ENCODE data around the gene PARP15.
A peak's percentile ranks its signal among the peaks of the same experiment; 100 is the strongest.
"Not testable (repeated sequence)": the region's sequence is repeated elsewhere in the genome, so short reads cannot be mapped to it uniquely, and the experiment has no call there.

Gene PARP15

DNA sequence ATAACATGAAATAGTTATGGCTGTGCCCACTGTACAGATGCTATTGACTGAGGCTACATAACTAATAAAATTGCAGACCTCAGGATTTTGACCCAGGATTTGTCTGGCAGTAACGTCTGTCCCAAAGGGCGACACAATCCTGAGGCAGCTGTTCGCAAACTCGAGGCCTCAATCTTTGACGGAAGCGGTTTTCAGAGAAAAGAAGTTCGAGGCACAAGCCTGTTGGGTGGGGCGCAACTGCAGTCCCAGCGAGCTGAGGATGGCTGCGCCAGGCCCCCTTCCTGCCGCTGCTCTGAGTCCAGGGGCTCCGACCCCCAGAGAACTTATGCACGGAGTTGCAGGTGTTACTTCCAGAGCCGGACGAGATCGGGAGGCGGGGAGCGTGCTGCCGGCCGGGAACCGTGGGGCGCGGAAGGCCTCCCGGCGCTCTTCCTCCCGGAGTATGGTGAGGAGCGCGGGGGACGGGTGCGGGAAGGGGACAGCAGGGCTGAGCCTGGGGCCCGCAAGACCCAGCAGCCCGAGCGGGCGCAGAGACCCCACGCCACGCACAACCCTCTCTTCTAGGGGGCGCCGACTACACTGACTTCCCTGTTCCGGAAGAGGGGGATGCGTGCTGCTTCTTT, at the start of gene PARP15:
TSS of gene PARP15 (plus strand) at position 242 of the 623 bp plus-strand sequence. CDS start at position 260, 18 bp downstream.
- H3K4me3 ChIP-seq (ENCODE audit: low read depth, low read length): peak within 1 kb of the TSS; percentile 13

DNA sequence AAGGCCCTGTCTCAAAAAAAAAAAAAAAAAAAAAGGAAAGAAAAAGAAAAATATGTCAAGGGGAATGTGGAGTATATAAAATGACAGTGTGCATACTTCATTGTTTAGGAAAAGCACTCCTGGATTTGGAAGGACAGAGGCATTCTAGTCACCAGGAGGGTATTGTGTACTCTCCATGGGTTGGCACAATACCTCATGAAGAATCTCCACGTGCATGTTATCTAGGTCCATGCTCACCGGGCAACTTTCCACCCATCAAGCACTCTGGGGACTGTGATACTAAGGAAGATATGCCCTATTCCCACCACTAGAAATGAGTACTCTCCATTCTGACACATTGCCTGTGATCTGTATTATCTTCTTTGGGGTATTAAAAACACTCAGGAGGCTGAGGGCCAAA, 47.3 kb upstream of the PARP15 start:
- H3K4me3 ChIP-seq (ENCODE audit: low read depth, low read length): no peak overlapping the region

GRCh38 chr3:122533480-122533879, 44.0 kb upstream of the PARP15 start:
- H3K4me3 ChIP-seq (ENCODE audit: low read depth, low read length): no peak overlapping the region

DNA sequence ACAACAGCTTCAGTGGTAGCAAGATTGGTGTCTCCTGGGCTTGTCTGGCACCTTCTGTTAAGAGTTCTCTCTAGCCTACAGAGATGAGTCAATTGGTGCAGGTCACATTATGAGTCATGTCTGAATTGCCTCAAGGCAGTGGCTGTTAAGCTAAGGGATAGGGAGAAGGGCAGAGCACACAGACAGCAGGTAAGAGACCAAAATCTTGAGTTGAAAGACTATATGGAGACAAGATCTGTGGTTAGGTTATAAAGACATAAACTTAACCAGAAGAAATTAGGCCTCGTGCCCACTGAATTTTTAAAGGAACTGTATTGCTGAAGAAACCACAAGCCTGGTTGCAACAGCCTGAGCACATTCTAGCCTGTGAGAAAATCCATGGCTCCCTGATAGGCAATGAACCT, 43.5 kb upstream of the PARP15 start:
- no peak overlapping the region for H3K4me3 ChIP-seq (ENCODE audit: low read depth, low read length)

DNA sequence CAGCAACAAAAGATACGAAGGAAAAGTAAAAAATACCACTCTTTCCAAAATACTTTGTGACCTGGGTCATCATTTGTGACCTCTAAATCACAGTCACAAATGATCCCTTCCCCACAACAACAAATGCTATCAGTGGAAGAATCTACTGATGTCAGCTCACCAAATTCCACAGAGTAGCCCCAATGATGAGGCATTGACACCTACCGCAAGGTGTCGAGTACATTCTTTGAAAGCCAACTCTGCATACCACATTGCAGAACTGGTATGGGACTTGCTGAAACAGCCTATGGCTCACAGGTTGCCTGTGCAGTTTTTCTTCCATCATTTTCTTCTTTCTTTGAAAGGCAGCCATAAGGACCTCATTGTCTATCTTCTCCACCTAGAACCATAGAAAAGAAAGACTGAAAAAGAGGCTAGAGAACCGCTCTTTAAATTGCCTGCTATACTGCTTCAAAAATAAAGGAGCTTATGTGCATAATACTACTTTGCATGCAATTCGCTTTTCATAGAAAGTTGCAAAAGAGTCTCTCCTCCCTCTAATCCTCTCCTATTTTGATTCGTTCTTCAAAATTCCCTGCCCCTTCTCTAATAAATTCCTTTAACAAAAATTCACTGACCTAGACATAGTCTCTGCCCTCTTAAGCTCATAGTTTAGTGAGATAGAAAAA, 41.4 kb upstream of the PARP15 start:
- no peak overlapping the region for H3K4me3 ChIP-seq (ENCODE audit: low read depth, low read length)

- H3K4me3 ChIP-seq (ENCODE audit: low read depth, low read length): no peak overlapping the region
Measured at GRCh38 chr3:122536632-122537001, 40.8 kb upstream of the PARP15 start.

GRCh38 chr3:122538956-122539490, 38.4 kb upstream of the PARP15 start:
- no peak overlapping the region for H3K4me3 ChIP-seq (ENCODE audit: low read depth, low read length)

DNA sequence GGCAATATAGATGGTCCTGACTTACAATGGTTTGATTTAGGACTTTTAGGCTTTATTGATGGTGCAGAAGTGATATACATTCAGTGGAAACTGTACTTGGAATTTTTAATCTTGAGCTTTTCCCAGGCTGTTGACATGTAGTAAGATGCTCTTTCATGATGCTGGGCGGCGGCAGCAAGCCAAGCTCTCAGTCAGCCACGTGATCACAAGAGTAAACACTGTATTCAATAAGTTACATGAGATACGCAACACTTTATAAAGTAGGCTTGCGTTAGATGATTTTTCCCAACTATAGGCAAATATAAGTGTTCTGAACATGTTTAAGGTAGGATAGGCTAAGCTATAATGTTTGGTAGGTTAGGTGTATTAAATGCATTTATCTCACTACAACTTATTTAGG, 31.3 kb upstream of the PARP15 start:
- H3K4me3 ChIP-seq (ENCODE audit: low read depth, low read length): no peak overlapping the region

DNA sequence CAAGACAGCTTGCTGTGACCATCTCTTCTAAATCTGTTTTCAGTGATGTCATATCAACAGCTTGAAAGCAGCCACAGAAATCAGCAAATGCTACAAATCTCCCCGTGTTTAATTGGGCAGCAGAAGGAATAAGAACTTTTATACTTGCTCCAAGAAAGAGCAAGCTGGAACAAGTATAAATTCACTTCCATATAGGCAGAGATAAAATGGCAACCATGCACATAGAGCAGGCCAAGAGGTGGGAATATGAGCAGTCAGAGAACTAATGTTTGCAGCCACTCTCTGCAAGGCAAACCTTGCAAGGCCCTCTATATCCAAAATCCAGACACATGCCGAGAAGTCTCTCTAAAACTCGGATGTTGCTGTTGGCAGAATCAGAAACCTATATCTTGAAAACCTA, 29.4 kb upstream of the PARP15 start:
- H3K4me3 ChIP-seq (ENCODE audit: low read depth, low read length): no peak overlapping the region

GRCh38 chr3:122548619-122549018, 28.8 kb upstream of the PARP15 start:
- no peak overlapping the region for H3K4me3 ChIP-seq (ENCODE audit: low read depth, low read length)

DNA sequence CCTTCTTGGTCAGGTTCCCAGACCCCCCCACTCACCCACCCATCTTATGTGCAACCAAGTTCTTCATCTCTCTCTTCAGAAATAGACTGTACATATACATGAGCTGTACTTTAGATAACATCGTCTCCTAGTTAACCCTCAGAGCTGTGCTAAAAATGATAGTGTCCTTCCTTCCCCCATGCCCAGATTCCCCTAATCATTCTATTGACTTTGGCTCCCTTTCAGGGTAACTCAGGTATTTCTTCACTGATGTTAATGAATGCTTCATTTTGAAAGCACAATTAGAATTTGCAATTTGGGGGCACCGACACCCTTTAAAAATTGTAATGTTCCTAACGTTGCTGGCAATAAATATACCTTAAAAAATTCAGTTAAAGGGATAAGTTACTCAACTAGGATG, 24.3 kb upstream of the PARP15 start:
- H3K4me3 ChIP-seq (ENCODE audit: low read depth, low read length): no peak overlapping the region

GRCh38 chr3:122555275-122556071, 22.0 kb upstream of the PARP15 start:
- no peak overlapping the region for H3K4me3 ChIP-seq (ENCODE audit: low read depth, low read length)

- H3K4me3 ChIP-seq (ENCODE audit: low read depth, low read length): no peak overlapping the region
Measured at GRCh38 chr3:122557356-122557755, 20.1 kb upstream of the PARP15 start.

- no peak overlapping the region for H3K4me3 ChIP-seq (ENCODE audit: low read depth, low read length)
Measured at GRCh38 chr3:122558605-122559004, 18.8 kb upstream of the PARP15 start.

GRCh38 chr3:122559906-122560305, 17.5 kb upstream of the PARP15 start:
- H3K4me3 ChIP-seq (ENCODE audit: low read depth, low read length): no peak overlapping the region

DNA sequence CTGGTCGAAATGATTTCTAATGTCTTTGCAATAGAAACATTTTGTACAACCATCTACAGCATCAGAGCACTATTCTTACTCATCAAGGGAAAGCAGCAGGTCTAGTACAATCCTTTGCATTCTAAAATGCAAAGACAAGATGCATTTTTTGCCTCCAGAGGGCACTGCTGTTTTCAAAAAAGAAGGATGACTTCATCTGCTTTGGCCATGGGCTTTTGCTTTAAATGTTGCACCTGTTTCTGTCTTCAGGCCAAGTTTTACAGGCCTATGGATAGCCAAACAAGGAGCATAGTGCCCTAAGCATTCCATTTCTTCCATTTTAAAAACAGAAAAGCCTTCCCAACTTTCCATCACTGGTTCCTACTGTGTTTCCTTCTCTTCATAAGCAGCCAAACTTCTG, 16.8 kb upstream of the PARP15 start:
- H3K4me3 ChIP-seq (ENCODE audit: low read depth, low read length): no peak overlapping the region

DNA sequence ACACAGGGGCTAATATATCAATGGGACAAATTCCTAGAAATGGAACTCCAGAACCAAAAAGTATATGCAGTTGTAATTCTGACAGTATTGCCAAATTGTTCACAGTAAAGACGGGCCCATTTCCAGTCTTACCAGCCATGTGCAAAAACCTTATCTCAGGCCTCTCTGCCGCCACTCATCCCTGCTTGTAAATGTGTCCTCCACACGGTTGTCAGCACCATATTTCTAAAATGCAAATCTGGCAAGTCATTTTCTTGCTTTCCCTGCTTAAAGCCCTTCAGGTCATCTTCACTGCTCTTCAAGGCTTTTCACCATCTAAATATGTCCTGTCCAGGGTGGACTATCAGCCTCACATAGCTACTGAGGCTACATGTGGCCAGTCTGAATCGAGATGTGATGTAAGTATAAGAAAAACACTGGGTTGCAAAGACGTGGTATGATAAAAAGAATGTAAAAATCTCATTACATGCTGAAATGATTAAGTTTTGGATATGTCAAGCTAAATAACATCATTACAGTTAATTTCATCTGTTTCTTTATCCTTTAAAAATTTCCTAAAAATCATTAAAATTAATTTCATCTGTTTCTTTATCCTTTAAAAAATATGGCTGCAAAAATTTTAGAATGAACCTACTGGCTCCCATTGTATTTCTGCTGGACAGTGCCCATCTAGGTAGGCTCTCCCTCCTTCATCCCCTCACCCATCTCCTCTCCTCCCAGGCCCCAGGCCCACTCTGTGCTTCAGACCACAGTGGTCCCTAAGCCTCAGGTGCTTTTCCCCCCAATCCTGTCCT, 14.3 kb upstream of the PARP15 start:
- no peak overlapping the region for H3K4me3 ChIP-seq (ENCODE audit: low read depth, low read length)

DNA sequence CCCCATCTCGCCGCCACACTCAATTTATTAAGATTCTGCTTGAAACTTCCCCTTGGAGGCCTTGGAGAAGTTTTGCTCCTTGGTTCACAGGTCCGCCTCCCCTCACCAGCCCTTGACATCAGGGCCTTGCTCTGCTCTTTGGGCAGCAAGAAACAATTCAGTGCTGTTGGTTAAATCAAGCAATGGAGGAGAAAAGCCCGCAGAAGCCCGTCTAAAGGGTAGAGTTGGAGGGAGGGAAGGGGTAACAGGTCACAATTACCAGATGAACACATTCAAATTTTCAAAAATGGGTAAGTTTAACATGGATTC, 13.8 kb upstream of the PARP15 start:
- H3K4me3 ChIP-seq (ENCODE audit: low read depth, low read length): peak overlapping the region; percentile 65

- H3K4me3 ChIP-seq (ENCODE audit: low read depth, low read length): peak within 1 kb of the TSS; percentile 65
Measured at GRCh38 chr3:122564155-122564912, 13.1 kb upstream of the PARP15 start, which contains the start of the genes DTX3L and PARP9. DTX3L (plus strand) TSS chr3:122564338; CDS start chr3:122564427, 89 bp downstream. PARP9 (minus strand) TSS chr3:122564300; CDS start chr3:122559620, 4,680 bp downstream.

GRCh38 chr3:122568131-122568530, 9.3 kb upstream of the PARP15 start:
- H3K4me3 ChIP-seq (ENCODE audit: low read depth, low read length): not testable (repeated sequence)
